ENCODE measurements around the gene ANKRD12.

The ANKRD12 gene

GRCh38 chr18:9188359-9189231 is 52.0 kb downstream of the ANKRD12 start:
- no peak for DNase-seq

GRCh38 chr18:9189491-9189890 is 52.9 kb downstream of the ANKRD12 start:
- DNase-seq = no peak

GRCh38 chr18:9191658-9192256 is 55.2 kb downstream of the ANKRD12 start:
- DNase-seq = no peak

- no peak for DNase-seq
Observed at GRCh38 chr18:9193031-9193430, 56.5 kb downstream of the ANKRD12 start.

- no peak for DNase-seq
Observed at GRCh38 chr18:9196568-9196967, 60.0 kb downstream of the ANKRD12 start.

- DNase-seq = no peak
Observed at GRCh38 chr18:9199681-9200080, 63.1 kb downstream of the ANKRD12 start.

GRCh38 chr18:9201224-9201623 is 64.6 kb downstream of the ANKRD12 start:
- DNase-seq = no peak

GRCh38 chr18:9204659-9205058 is 68.1 kb downstream of the ANKRD12 start:
- DNase-seq = no peak

- no peak for DNase-seq
Observed at GRCh38 chr18:9206421-9206820, 69.8 kb downstream of the ANKRD12 start.

- DNase-seq = no peak
Observed at GRCh38 chr18:9209279-9209678, 72.7 kb downstream of the ANKRD12 start.

- no peak for DNase-seq
Observed at GRCh38 chr18:9210966-9211365, 74.4 kb downstream of the ANKRD12 start.

- no peak for DNase-seq
Observed at GRCh38 chr18:9211955-9212354, 75.4 kb downstream of the ANKRD12 start.

GRCh38 chr18:9215221-9215933 is 78.8 kb downstream of the ANKRD12 start:
- DNase-seq = no peak

GRCh38 chr18:9216459-9216858 is 79.9 kb downstream of the ANKRD12 start:
- no peak for DNase-seq

GRCh38 chr18:9217743-9218451 is 81.3 kb downstream of the ANKRD12 start:
- DNase-seq = no peak

GRCh38 chr18:9221040-9221439 is 84.5 kb downstream of the ANKRD12 start:
- no peak for DNase-seq

GRCh38 chr18:9221661-9222060 is 85.1 kb downstream of the ANKRD12 start:
- no peak for DNase-seq

- DNase-seq = no peak
Observed at GRCh38 chr18:9223356-9223755, 86.8 kb downstream of the ANKRD12 start.

- DNase-seq = no peak
Observed at GRCh38 chr18:9226463-9226862, 89.9 kb downstream of the ANKRD12 start.

- DNase-seq = no peak
Observed at GRCh38 chr18:9231852-9232486, 95.4 kb downstream of the ANKRD12 start.

- DNase-seq = no peak
Observed at GRCh38 chr18:9232977-9233376, 96.4 kb downstream of the ANKRD12 start.

GRCh38 chr18:9233771-9234440 is 97.3 kb downstream of the ANKRD12 start:
- no peak for DNase-seq
